Tibial nerve (tissue), 4 donors: ENCODE data around the gene RUNX1. TPM values are rescaled to one million over a fixed set of nuclear protein-coding genes. Genes with fewer than 3 reads are reported as not detected.

Experiments
- DNase-seq, 2 donors: peaks; one replicate each; pipeline ENCODE4 v3.0.0-alpha.2; 2019; ENCODE audit warnings: low spot score in 2 of 2
- H3K27ac ChIP-seq, 4 donors: fragments of 200-600 bp; sonication (generic) in 3 of 4; one replicate each; pipeline ENCODE4 v1.5.1; 2017 to 2019; ENCODE audit warnings: mild to moderate bottlenecking in 1 of 4
- H3K27me3 ChIP-seq, 2 donors: fragments of 200-600 bp; sonication (generic) in 1 of 2; one replicate each; pipeline versions ENCODE4 v1.5.1 to v1.6.0; 2017 to 2019
- H3K36me3 ChIP-seq, 3 donors: fragments of 200-600 bp; sonication (generic); one replicate each; pipeline ENCODE4 v1.5.1; 2018 to 2019
- H3K4me1 ChIP-seq, 4 donors: fragments of 200-600 bp; sonication (generic) in 3 of 4; one replicate each; pipeline ENCODE4 v1.5.1; 2017 to 2019
- H3K4me3 ChIP-seq, 4 donors: fragments of 200-600 bp; sonication (generic) in 3 of 4; one replicate each; pipeline ENCODE4 v1.5.1; 2017 to 2019; ENCODE audit warnings: mild to moderate bottlenecking in 1 of 4, moderate library complexity in 1 of 4
- H3K9me3 ChIP-seq, 4 donors: fragments of 200-600 bp; sonication (generic) in 3 of 4; one replicate each; pipeline ENCODE4 v1.5.1; 2017 to 2019
- EP300 ChIP-seq, 2 donors: sonication (generic); formaldehyde crosslinking; IDR thresholded peaks; one replicate each; pipeline ENCODE4 v1.6.1; 2017; ENCODE audit warnings: antibody characterized with exemption in 2 of 2, mild to moderate bottlenecking in 1 of 2
- POLR2A ChIP-seq, 2 donors: fragments of 450-650 bp; IDR thresholded peaks; one replicate each; pipeline ENCODE4 v1.6.1; 2017; ENCODE audit warnings: antibody characterized with exemption in 2 of 2, mild to moderate bottlenecking in 2 of 2, moderate library complexity in 2 of 2
- WGBS, 2 donors: methylation state at CpG; one replicate each; pipeline ENCODE4 v1.1.5; 2018; 5-methylcytosine and 5-hydroxymethylcytosine counted together
- total RNA-seq, 4 donors: library from RNA; depleted of rRNA; stranded (reverse); fragments of >200 nt; gene quantifications; one replicate each; pipeline ENCODE4 v1.1.0, GENCODE V29; 2016
- TF ChIP-seq, protein P1 (sequence below), 5 experiments: fragments of 200-600 bp in 3 of 5; fragments of 450-650 bp in 2 of 5; sonication (generic) in 3 of 5; IDR thresholded peaks; one replicate each; pipeline ENCODE4 v1.5.1; 2016 to 2019; ENCODE audit warnings: antibody characterized with exemption in 5 of 5, mild to moderate bottlenecking in 3 of 5, moderate library complexity in 2 of 5

RUNX1 gene
- total RNA-seq, 4 donors from 2014 or later, result 23.6 to 36.9 (median 26.3) TPM

GRCh38 chr21:34992180-34992579 is 56.9 kb downstream of the RUNX1 start:
- Histone ChIP-seq H3K27me3 (no peaks in the 10 kb centered on the region), H3K27ac (no peak overlapping the region), H3K4me3 (no peak overlapping the region), H3K36me3 (no peaks in the 10 kb centered on the region), H3K9me3 (no peaks in the 10 kb centered on the region), H3K4me1 (peaks cover 0 to 14% (median 0%) of the 10 kb centered on the region in 4 donors)
- whole genome bisulfite sequencing, 2 donors, result 87% methylated on average over 3 to 4 of the region's 4 CpGs
- TF ChIP-seq POLR2A (IDR thresholded peaks at IDR 0.05), result no peak
- TF ChIP-seq EP300 (IDR thresholded peaks at IDR 0.05), result no peak
- TF ChIP-seq, protein P1, sequence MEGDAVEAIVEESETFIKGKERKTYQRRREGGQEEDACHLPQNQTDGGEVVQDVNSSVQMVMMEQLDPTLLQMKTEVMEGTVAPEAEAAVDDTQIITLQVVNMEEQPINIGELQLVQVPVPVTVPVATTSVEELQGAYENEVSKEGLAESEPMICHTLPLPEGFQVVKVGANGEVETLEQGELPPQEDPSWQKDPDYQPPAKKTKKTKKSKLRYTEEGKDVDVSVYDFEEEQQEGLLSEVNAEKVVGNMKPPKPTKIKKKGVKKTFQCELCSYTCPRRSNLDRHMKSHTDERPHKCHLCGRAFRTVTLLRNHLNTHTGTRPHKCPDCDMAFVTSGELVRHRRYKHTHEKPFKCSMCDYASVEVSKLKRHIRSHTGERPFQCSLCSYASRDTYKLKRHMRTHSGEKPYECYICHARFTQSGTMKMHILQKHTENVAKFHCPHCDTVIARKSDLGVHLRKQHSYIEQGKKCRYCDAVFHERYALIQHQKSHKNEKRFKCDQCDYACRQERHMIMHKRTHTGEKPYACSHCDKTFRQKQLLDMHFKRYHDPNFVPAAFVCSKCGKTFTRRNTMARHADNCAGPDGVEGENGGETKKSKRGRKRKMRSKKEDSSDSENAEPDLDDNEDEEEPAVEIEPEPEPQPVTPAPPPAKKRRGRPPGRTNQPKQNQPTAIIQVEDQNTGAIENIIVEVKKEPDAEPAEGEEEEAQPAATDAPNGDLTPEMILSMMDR (IDR thresholded peaks at IDR 0.05), result no peak
- no peak for DNase-seq

GRCh38 chr21:34991366-34991957 is 57.6 kb downstream of the RUNX1 start:
- peaks cover 0 to 6% (median 0%) of the 10 kb centered on the region in 4 donors for H3K4me1 ChIP-seq
- DNase-seq, result no peak
- WGBS, 2 donors, result 78 to 86% methylated on average over 10 of the region's 10 CpGs
- no peaks in the 10 kb centered on the region for H3K27me3 ChIP-seq
- no peaks in the 10 kb centered on the region for H3K9me3 ChIP-seq
- H3K27ac ChIP-seq, result no peak overlapping the region
- TF ChIP-seq POLR2A (IDR thresholded peaks at IDR 0.05), result no peak
- TF ChIP-seq, protein P1 (IDR thresholded peaks at IDR 0.05), result no peak
- no peak overlapping the region for H3K4me3 ChIP-seq
- H3K36me3 ChIP-seq, result no peaks in the 10 kb centered on the region

DNA sequence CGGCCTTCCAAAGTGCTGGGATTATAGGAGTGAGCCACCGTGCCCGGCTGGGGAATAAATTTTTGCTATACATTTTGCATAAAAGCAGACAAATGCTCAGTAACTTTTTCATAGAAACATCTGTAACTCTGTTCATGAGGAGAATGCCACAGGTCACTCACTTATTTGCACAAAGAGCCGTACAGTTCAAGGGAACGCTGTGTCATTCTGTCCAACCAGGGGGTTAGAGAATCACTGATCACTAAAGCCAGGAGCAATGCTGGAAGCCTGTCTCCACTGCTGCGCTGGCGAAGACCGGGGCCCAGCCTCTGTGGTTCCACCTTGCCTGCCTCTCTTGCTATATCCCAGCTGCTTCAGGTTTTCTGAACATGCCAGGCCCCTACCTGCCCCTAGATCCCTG is 58.3 kb downstream of the RUNX1 start:
- Histone ChIP-seq H3K27ac (no peak overlapping the region), H3K27me3 (no peaks in the 10 kb centered on the region), H3K4me3 (no peak overlapping the region), H3K9me3 (no peaks in the 10 kb centered on the region), H3K36me3 (no peaks in the 10 kb centered on the region), H3K4me1 (peaks cover 0 to under 1% (median 0%) of the 10 kb centered on the region in 4 donors)
- TF ChIP-seq, protein P1 (IDR thresholded peaks at IDR 0.05), result no peak
- TF ChIP-seq EP300 (IDR thresholded peaks at IDR 0.05) (no peak), POLR2A (IDR thresholded peaks at IDR 0.05) (no peak)
- DNase-seq, result no peak
- WGBS, 2 donors, result 65 to 88% methylated on average over 8 of the region's 8 CpGs

DNA sequence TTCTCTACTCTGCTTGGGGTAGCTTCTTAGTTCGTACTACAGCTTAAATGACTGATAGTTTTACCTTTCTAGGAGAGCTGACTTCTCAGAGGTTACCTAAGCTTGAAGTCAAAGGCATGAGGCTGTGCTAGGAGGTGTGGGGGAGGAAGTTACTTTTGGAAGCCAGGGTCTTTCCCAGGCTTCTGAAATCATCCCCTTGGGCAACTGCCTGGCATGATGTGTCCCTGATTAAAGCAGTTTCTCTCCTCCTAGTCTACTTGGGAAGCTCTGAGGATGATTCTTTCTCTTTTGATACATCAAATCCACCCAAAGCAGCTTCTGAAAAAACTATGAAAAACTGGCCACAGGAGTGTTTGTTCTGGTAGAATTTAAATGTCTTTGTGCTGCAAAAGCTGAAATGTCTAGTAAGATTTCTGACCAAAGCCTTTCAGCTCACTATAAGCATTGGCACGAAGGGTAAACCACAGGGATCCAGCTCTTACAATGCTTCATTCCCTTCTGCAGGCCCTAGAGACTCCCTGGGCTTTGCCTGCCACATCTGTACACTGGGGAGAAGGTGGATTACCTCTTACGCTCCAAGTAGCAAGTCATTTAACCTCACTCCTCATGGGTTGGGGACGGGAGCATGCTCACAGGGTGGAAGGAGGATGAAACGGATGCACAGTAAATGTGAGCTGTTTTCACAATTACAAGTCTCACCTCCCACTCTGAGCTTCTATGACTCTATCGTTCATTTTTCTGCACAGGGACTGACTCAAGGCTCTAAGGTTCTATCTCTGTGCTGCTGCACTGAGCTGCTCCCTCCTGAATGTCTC is 59.6 kb downstream of the RUNX1 start:
- Histone ChIP-seq H3K4me3 (no peak overlapping the region), H3K27ac (no peak overlapping the region), H3K27me3 (no peaks in the 10 kb centered on the region), H3K9me3 (no peaks in the 10 kb centered on the region), H3K36me3 (no peaks in the 10 kb centered on the region), H3K4me1 (no peaks in the 10 kb centered on the region)
- no peak for DNase-seq
- TF ChIP-seq EP300 (IDR thresholded peaks at IDR 0.05) (no peak), POLR2A (IDR thresholded peaks at IDR 0.05) (no peak)
- TF ChIP-seq, protein P1 (IDR thresholded peaks at IDR 0.05), result no peak
- 52 to 71% methylated on average over 6 of the region's 6 CpGs for WGBS, 2 donors

DNA sequence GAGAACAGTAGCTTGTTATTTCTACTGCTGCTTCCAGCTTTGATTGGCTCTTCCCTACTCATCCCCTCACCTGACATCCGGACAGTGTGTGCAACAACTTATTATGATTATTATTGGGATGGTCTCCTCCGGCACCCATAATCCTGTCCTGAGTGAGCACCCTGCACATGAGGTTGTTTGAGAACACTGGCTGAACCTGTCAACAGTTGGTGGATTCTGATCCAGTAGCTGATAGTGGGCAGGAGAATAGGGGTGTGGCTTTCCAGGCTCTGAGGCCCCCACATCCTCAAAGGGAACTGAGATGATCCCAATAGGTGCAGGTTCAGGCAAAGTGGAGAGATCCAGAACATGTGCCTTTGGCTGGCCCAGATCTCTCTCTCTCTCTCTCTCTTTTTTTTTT is 60.5 kb downstream of the RUNX1 start:
- WGBS, 2 donors, result 95 to 100% methylated on average over 2 of the region's 2 CpGs
- no peak for TF ChIP-seq EP300 (IDR thresholded peaks at IDR 0.05)
- TF ChIP-seq, protein P1 (IDR thresholded peaks at IDR 0.05), result no peak
- no peak for TF ChIP-seq POLR2A (IDR thresholded peaks at IDR 0.05)
- Histone ChIP-seq H3K9me3 (no peaks in the 10 kb centered on the region), H3K36me3 (no peaks in the 10 kb centered on the region), H3K27me3 (no peaks in the 10 kb centered on the region), H3K27ac (no peak overlapping the region), H3K4me1 (no peaks in the 10 kb centered on the region), H3K4me3 (no peak overlapping the region)
- DNase-seq, result no peak
